Psoas muscle (tissue), 8 donors: Measurements from ENCODE around the gene IFNL3. TPM values are rescaled to one million over a fixed set of nuclear protein-coding genes. Genes with fewer than 3 reads are reported as not detected.

Experiments used
- ATAC-seq, 4 donors: fragments of 200-7000 bp; cut with Tn5 transposase; one replicate each; pipeline ENCODE4 v1.9.1; 2020; ENCODE audit warnings: moderate library complexity in 3 of 4, mild to moderate bottlenecking in 2 of 4
- DNase-seq, 2 donors: peaks; one replicate each; pipeline ENCODE4 v3.0.0-alpha.2; 2020
- H3K27ac ChIP-seq: fragments of 200-600 bp; one replicate; pipeline ENCODE4 v1.8.0; 2022
- H3K27me3 ChIP-seq, 3 donors: fragments of 200-600 bp in 1 of 3; one replicate each; pipeline versions ENCODE4 v1.6.1 to v1.8.0; 2013 to 2022; ENCODE audit warnings: low read length in 2 of 3, mild to moderate bottlenecking in 2 of 3, moderate library complexity in 1 of 3; ENCODE audit not compliant: insufficient read depth in 3 of 3
- H3K36me3 ChIP-seq, 2 donors: fragments of 200-600 bp in 1 of 2; one replicate each; pipeline versions ENCODE4 v1.6.1 to v1.8.0; 2013 to 2022; ENCODE audit warnings: low read depth in 1 of 2, mild to moderate bottlenecking in 1 of 2, moderate library complexity in 1 of 2; ENCODE audit not compliant: insufficient read depth in 1 of 2
- H3K4me1 ChIP-seq: fragments of 200-600 bp; one replicate; pipeline ENCODE4 v1.8.0; 2022
- H3K4me3 ChIP-seq: fragments of 200-600 bp; one replicate; pipeline ENCODE4 v1.8.0; 2022; ENCODE audit warnings: mild to moderate bottlenecking
- H3K9me3 ChIP-seq: fragments of 200-600 bp; one replicate; pipeline ENCODE4 v1.8.0; 2022
- CTCF ChIP-seq: fragments of 200-600 bp; IDR thresholded peaks from one replicate; pipeline ENCODE4 v1.8.0; 2022; ENCODE audit warnings: antibody characterized with exemption
- whole genome bisulfite sequencing, 3 donors: extraction: QIAGEN DNeasy Blood & Tissue Kit; methylation state at CpG; one replicate each; pipeline versions ENCODE4 v1.1.6 to v1.1.7; 2013; 5-methylcytosine and 5-hydroxymethylcytosine counted together
- intact Hi-C, 2 donors: fragments of 100-400 bp; cut with DNase I; formaldehyde crosslinking; loops; one replicate each; pipeline versions ENCODE4 v1.11.0 to v1.14.2; 2022
- polyA plus RNA-seq, 3 donors: library from polyadenylated mRNA; stranded (reverse); fragments of 200-250 nt; gene quantifications; one replicate each; pipeline ENCODE4 v1.2.3, GENCODE V29; 2013
- total RNA-seq, 4 donors: library from RNA; stranded (reverse); fragmentation: NEBNext Ultra II Directional in 2 of 4; extraction: Animal tissue kit (Norgen Biotek cat#: 25700) in 2 of 4; gene quantifications; one replicate each; pipeline versions ENCODE4 v1.2.1 to v1.2.4, GENCODE V29; 2021 to 2023
- donor health status: healthy with polysubstance abuse.
- donor health status: DM: no; HTN: no; CAD: no; lungs with moderate emphysema.
- donor health status: Bipolar disorder and iron deficiency.
- donor health status: healthy.
- donor health status: DM: yes; HTN: yes; CAD: no.
- donor health status: DM: no; HTN: no; CAD: no.
- donor health status: DM: no; HTN: no; CAD: no.
- donor health status: DM: yes; HTN: yes; CAD: no.

IFNL3 gene
- total and polyA plus RNA-seq, 7 donors = not detected

DNA sequence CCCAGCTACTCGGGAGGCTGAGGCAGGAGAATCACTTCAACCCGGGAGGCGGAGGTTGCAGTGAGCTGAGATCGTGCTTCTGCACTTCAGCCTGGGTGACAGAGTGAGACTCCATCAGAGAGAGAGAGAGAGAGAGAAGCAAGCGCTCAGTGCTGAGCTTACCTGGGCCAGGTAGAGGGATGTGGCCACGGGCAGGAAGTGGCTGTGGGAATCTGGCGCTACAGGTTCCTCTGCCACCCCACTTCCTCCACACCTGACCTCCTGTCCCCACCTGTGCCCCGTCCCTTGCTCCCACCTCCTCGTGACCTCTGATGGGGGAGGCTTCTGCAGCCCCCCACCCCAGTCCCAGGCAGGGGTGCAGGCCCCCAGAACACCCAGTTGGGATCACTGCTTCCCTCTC, 49.1 kb downstream of the IFNL3 start:
- DNase-seq (no peak), ATAC-seq (no peak)
- Histone ChIP-seq H3K4me1 (no peaks in the 10 kb centered on the region), H3K9me3 (no peaks in the 10 kb centered on the region), H3K27me3 (peaks cover 0 to 54% (median 28%) of the 10 kb centered on the region in 3 donors), H3K36me3 (no peaks in the 10 kb centered on the region), H3K27ac (no peak overlapping the region), H3K4me3 (no peak overlapping the region)
- no peak for TF ChIP-seq CTCF
- WGBS, 3 donors = 43 to 51% (median 49%) methylated on average over 9 of the region's 9 CpGs
- intact Hi-C loops = no loop called here

DNA sequence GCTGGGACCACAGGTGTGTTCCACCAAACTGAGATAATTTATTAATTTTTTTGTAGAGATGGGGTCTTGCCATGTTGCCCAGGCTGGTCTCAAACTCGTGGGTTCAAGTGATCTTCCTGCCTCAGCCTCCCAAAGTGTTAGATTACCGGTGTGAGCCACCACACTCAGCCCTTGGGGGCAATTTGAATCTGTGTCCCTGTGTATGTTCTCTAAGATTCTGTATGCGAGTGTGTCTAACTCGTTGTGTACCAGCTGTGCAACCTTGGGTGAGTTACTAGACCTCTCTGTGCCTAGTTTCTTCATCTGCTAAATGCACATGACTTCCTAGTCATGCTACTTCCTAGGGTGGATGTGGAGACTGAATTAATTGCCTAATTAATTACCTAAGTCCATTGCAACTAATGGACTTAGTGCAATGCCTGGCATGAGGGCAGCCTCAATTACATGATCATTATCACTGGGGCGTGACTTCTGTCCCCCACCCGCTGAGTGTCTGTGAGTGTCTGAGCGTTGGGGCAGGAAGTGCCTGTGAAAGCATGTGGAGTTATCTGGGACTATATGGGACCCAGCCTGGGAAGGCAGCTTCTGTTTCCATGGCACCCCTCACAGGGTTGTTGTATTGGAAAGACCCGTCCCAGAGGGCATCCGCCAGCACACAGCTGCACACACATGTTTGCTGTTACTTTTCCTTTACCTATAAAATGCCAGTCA, 49.8 kb downstream of the IFNL3 start:
- Histone ChIP-seq H3K9me3 (no peaks in the 10 kb centered on the region), H3K27ac (no peak overlapping the region), H3K4me1 (no peaks in the 10 kb centered on the region), H3K4me3 (no peak overlapping the region), H3K36me3 (no peaks in the 10 kb centered on the region), H3K27me3 (peaks cover 0 to 52% (median 23%) of the 10 kb centered on the region in 3 donors)
- intact Hi-C loops = no loop called here
- ATAC-seq (no peak), DNase-seq (no peak)
- WGBS, 3 donors = 40 to 43% (median 41%) methylated on average over 9 of the region's 9 CpGs
- TF ChIP-seq CTCF = no peak

GRCh38 chr19:39193803-39194202, 51.0 kb downstream of the IFNL3 start:
- ATAC-seq (no peak), DNase-seq (no peak)
- Histone ChIP-seq H3K9me3 (no peaks in the 10 kb centered on the region), H3K4me1 (no peaks in the 10 kb centered on the region), H3K4me3 (no peak overlapping the region), H3K27me3 (peaks cover 0 to 44% (median 19%) of the 10 kb centered on the region in 3 donors), H3K36me3 (no peaks in the 10 kb centered on the region), H3K27ac (no peak overlapping the region)
- TF ChIP-seq CTCF = no peak
- intact Hi-C loops = no loop called here
- 33 to 43% (median 38%) methylated on average over 8 of the region's 8 CpGs for WGBS, 3 donors

Other genes with a start within 250 kb of the IFNL3 start
- 10 to 100 TPM in 1 of 4 donors, 1 to 10 TPM in 1, under 1 TPM in 2; 0.42 to 10.7 (median 0.99) TPM for gene FBXO27, start 212.5 kb downstream of the IFNL3 start, total RNA-seq
- under 1 TPM; 0.03 to 0.77 (median 0.14) TPM for gene FBXO27, start 212.5 kb downstream of the IFNL3 start, polyA plus RNA-seq
- not detected for gene ACP7, start 160.6 kb downstream of the IFNL3 start, total RNA-seq
- under 1 TPM in 1 of 3 donors, not detected in 2; 0.07 TPM for gene ACP7, start 160.6 kb downstream of the IFNL3 start, polyA plus RNA-seq
- gene PAK4, start 119.2 kb downstream of the IFNL3 start, total RNA-seq = 10 to 100 TPM; 10.6 to 17.3 (median 11.6) TPM
- gene PAK4, start 119.2 kb downstream of the IFNL3 start, polyA plus RNA-seq = 10 to 100 TPM in 2 of 3 donors, 1 to 10 TPM in 1; 7.2 to 22.0 (median 16.5) TPM
- under 1 TPM in 1 of 4 donors, not detected in 3; 0.13 TPM for gene NCCRP1, start 48.0 kb downstream of the IFNL3 start, total RNA-seq
- gene NCCRP1, start 48.0 kb downstream of the IFNL3 start, polyA plus RNA-seq = under 1 TPM in 1 of 3 donors, not detected in 2; 0.13 TPM
- 1 to 10 TPM in 1 of 4 donors, not detected in 3; 1.3 TPM for gene SYCN, start 40.7 kb downstream of the IFNL3 start, total RNA-seq
- not detected for gene SYCN, start 40.7 kb downstream of the IFNL3 start, polyA plus RNA-seq
- not detected for gene IFNL4, start 3.9 kb upstream of the IFNL3 start, total RNA-seq
- not detected for gene IFNL4, start 3.9 kb upstream of the IFNL3 start, polyA plus RNA-seq
- not detected for gene IFNL2, start 23.4 kb upstream of the IFNL3 start, total RNA-seq
- gene IFNL2, start 23.4 kb upstream of the IFNL3 start, polyA plus RNA-seq = not detected
- not detected for gene IFNL1, start 51.4 kb upstream of the IFNL3 start, total RNA-seq
- not detected for gene IFNL1, start 51.4 kb upstream of the IFNL3 start, polyA plus RNA-seq
- under 1 TPM in 3 of 4 donors, not detected in 1; 0.07 to 0.24 (median 0.08) TPM for gene LRFN1, start 75.9 kb upstream of the IFNL3 start, total RNA-seq
- under 1 TPM; 0.04 to 0.08 (median 0.08) TPM for gene LRFN1, start 75.9 kb upstream of the IFNL3 start, polyA plus RNA-seq
- gene GMFG, start 91.0 kb upstream of the IFNL3 start, total RNA-seq = 10 to 100 TPM in 2 of 4 donors, 1 to 10 TPM in 2; 7.6 to 13.0 (median 10.9) TPM
- 10 to 100 TPM in 2 of 3 donors, 1 to 10 TPM in 1; 6.3 to 15.9 (median 10.5) TPM for gene GMFG, start 91.0 kb upstream of the IFNL3 start, polyA plus RNA-seq
- 10 to 100 TPM; 34.7 to 66.4 (median 51.7) TPM for gene SAMD4B, start 97.4 kb upstream of the IFNL3 start, total RNA-seq
- 10 to 100 TPM; 42.0 to 97.5 (median 58.4) TPM for gene SAMD4B, start 97.4 kb upstream of the IFNL3 start, polyA plus RNA-seq
- gene PAF1, start 146.1 kb upstream of the IFNL3 start, total RNA-seq = 10 to 100 TPM; 33.7 to 38.0 (median 34.6) TPM
- gene PAF1, start 146.1 kb upstream of the IFNL3 start, polyA plus RNA-seq = 10 to 100 TPM; 34.1 to 58.0 (median 37.6) TPM
- gene MED29, start 146.4 kb upstream of the IFNL3 start, total RNA-seq = 10 to 100 TPM; 25.0 to 33.6 (median 30.2) TPM
- 10 to 100 TPM; 25.0 to 51.7 (median 26.9) TPM for gene MED29, start 146.4 kb upstream of the IFNL3 start, polyA plus RNA-seq
- 100 to 1,000 TPM in 3 of 4 donors, 10 to 100 TPM in 1; 32.1 to 391 (median 184) TPM for gene ZFP36, start 161.8 kb upstream of the IFNL3 start, total RNA-seq
- gene ZFP36, start 161.8 kb upstream of the IFNL3 start, polyA plus RNA-seq = 100 to 1,000 TPM in 1 of 3 donors, 10 to 100 TPM in 2; 80.8 to 178 (median 83.3) TPM
- gene PLEKHG2, start 167.7 kb upstream of the IFNL3 start, total RNA-seq = 1 to 10 TPM; 6.8 to 8.0 (median 7.4) TPM
- gene PLEKHG2, start 167.7 kb upstream of the IFNL3 start, polyA plus RNA-seq = 1 to 10 TPM; 2.4 to 3.0 (median 2.7) TPM
- 1,000 to 10,000 TPM; 1,186 to 1,958 (median 1,553) TPM for gene RPS16, start 190.9 kb upstream of the IFNL3 start, total RNA-seq
- 1,000 to 10,000 TPM; 2,324 to 3,255 (median 2,994) TPM for gene RPS16, start 190.9 kb upstream of the IFNL3 start, polyA plus RNA-seq
- gene SUPT5H, start 200.6 kb upstream of the IFNL3 start, total RNA-seq = 10 to 100 TPM; 60.7 to 88.6 (median 80.2) TPM
- gene SUPT5H, start 200.6 kb upstream of the IFNL3 start, polyA plus RNA-seq = 10 to 100 TPM; 63.1 to 97.1 (median 88.0) TPM
- 100 to 1,000 TPM in 1 of 4 donors, 10 to 100 TPM in 3; 70.5 to 105 (median 75.7) TPM for gene TIMM50, start 235.8 kb upstream of the IFNL3 start, total RNA-seq
- 100 to 1,000 TPM in 1 of 3 donors, 10 to 100 TPM in 2; 86.1 to 189 (median 95.0) TPM for gene TIMM50, start 235.8 kb upstream of the IFNL3 start, polyA plus RNA-seq